HepG2 (cell line): ENCODE measurements around the gene UBQLN4. TPM values are rescaled to one million over a fixed set of nuclear protein-coding genes. Genes with fewer than 3 reads are reported as not detected.

Experiments used
- CTCF ChIP-seq: sonication (generic); formaldehyde crosslinking; IDR thresholded peaks from 2 replicates; pipeline ENCODE4 v1.5.0; 2020; ENCODE audit warnings: mild to moderate bottlenecking, missing genetic modification reagents, moderate library complexity
- E2F2 ChIP-seq: sonication (generic); formaldehyde crosslinking; IDR thresholded peaks from 2 replicates; pipeline ENCODE4 v1.4.0; 2020; ENCODE audit warnings: missing genetic modification reagents, borderline replicate concordance
- FOXK2 ChIP-seq: fragments of 450-650 bp; IDR thresholded peaks from 2 replicates; pipeline ENCODE4 v1.6.1; 2016
- IKZF4 ChIP-seq: sonication (generic); formaldehyde crosslinking; IDR thresholded peaks from 2 replicates; pipeline ENCODE4 v1.5.1; 2020; ENCODE audit warnings: borderline replicate concordance, mild to moderate bottlenecking, low read depth, missing genetic modification reagents; ENCODE audit errors: not compliant biosample characterization
- MATR3 ChIP-seq: sonication (generic); formaldehyde crosslinking; IDR thresholded peaks from 2 replicates; pipeline ENCODE4 v1.4.0; 2020; ENCODE audit warnings: missing genetic modification reagents
- RFXAP ChIP-seq: sonication (generic); formaldehyde crosslinking; IDR thresholded peaks from 2 replicates; pipeline ENCODE4 v1.4.0; 2020; ENCODE audit warnings: missing genetic modification reagents, borderline replicate concordance
- SCMH1 ChIP-seq: sonication (generic); formaldehyde crosslinking; IDR thresholded peaks from 2 replicates; pipeline ENCODE4 v1.9.0; 2021; ENCODE audit warnings: missing genetic modification reagents, mild to moderate bottlenecking, borderline replicate concordance
- SETDB1 ChIP-seq: sonication (generic); formaldehyde crosslinking; IDR thresholded peaks from 2 replicates; pipeline ENCODE4 v1.5.1; 2020; ENCODE audit warnings: missing genetic modification reagents, mild to moderate bottlenecking, borderline replicate concordance
- SRSF4 ChIP-seq: fragments of 200-400 bp; formaldehyde crosslinking; IDR thresholded peaks from one replicate; pipeline ENCODE4 v1.6.1; 2018; ENCODE audit warnings: mild to moderate bottlenecking, low read depth, low read length, moderate library complexity; ENCODE audit not compliant: poor library complexity, severe bottlenecking
- TFDP1 ChIP-seq: IDR thresholded peaks from 2 replicates; pipeline ENCODE4 v1.6.1; 2016; ENCODE audit warnings: missing compliant biosample characterization, missing genetic modification reagents, borderline replicate concordance
- TRIM24 ChIP-seq: sonication (generic); formaldehyde crosslinking; IDR thresholded peaks from 2 replicates; pipeline ENCODE4 v1.8.0; 2022; ENCODE audit warnings: mild to moderate bottlenecking, missing genetic modification reagents
- ZBTB26 ChIP-seq: IDR thresholded peaks from 2 replicates; pipeline ENCODE4 v1.6.1; 2016; ENCODE audit warnings: missing compliant biosample characterization, missing genetic modification reagents, borderline replicate concordance
- ZBTB49 ChIP-seq: sonication (generic); formaldehyde crosslinking; IDR thresholded peaks from 2 replicates; pipeline ENCODE4 v1.4.0; 2020; ENCODE audit warnings: missing genetic modification reagents, borderline replicate concordance
- ZNF101 ChIP-seq: sonication (generic); formaldehyde crosslinking; IDR thresholded peaks from 2 replicates; pipeline ENCODE4 v1.4.0; 2020; ENCODE audit warnings: mild to moderate bottlenecking, low read depth, missing genetic modification reagents, borderline replicate concordance
- ZNF136 ChIP-seq: sonication (generic); formaldehyde crosslinking; IDR thresholded peaks from 2 replicates; pipeline ENCODE4 v1.8.1; 2022; ENCODE audit warnings: low read depth, mild to moderate bottlenecking, moderate library complexity, missing genetic modification reagents
- ZNF343 ChIP-seq: sonication (generic); formaldehyde crosslinking; IDR thresholded peaks from 2 replicates; pipeline ENCODE4 v1.4.0; 2020; ENCODE audit warnings: mild to moderate bottlenecking, missing genetic modification reagents
- ZNF660 ChIP-seq: sonication (generic); formaldehyde crosslinking; IDR thresholded peaks from 2 replicates; pipeline ENCODE4 v1.5.1; 2020; ENCODE audit warnings: mild to moderate bottlenecking, low read depth, missing genetic modification reagents, borderline replicate concordance
- ZNF878 ChIP-seq: sonication (generic); formaldehyde crosslinking; IDR thresholded peaks from 2 replicates; pipeline ENCODE4 v1.8.1; 2023; ENCODE audit warnings: mild to moderate bottlenecking, missing genetic modification reagents, moderate library complexity
- ZSCAN29 ChIP-seq: sonication (generic); formaldehyde crosslinking; conservative IDR thresholded peaks from 2 replicates; pipeline ENCODE4 v1.4.0; 2020; ENCODE audit warnings: mild to moderate bottlenecking, missing genetic modification reagents
- ZSCAN31 ChIP-seq: sonication (generic); formaldehyde crosslinking; IDR thresholded peaks from 2 replicates; pipeline ENCODE4 v1.5.0; 2020; ENCODE audit warnings: low read depth, mild to moderate bottlenecking, missing genetic modification reagents
- polyA plus RNA-seq, 8 experiments: library from polyadenylated mRNA; depleted of rRNA in 3 of 8; stranded (reverse) in 7 of 8; unstranded in 1 of 8; fragments of >200 nt; fragmentation: Illumina TruSeq in 4 of 8; extraction: Trizol in 4 of 8; gene quantifications; 2 replicates each; pipeline versions ENCODE4 v1.2.1 to v1.2.3, GENCODE V29; 2011 to 2016; ENCODE audit warnings: low read depth in 4 of 8, missing spikeins in 1 of 8, mixed read lengths in 1 of 8; ENCODE audit not compliant: insufficient read depth in 1 of 8
- total RNA-seq, 5 experiments: library from RNA; depleted of rRNA; stranded (reverse); fragments of >200 nt; fragmentation: Illumina TruSeq; extraction: Trizol; gene quantifications; 2 replicates each; pipeline ENCODE4 v1.2.3, GENCODE V29; 2016; ENCODE audit warnings: low read depth in 1 of 5

The UBQLN4 gene
- total and polyA plus RNA-seq, 2 of the 13 experiments (the other 11 are each of a cell fraction or from before 2014, with no cell fraction given), result 31.5 to 39.8 TPM

- TF ChIP-seq ZNF343, result no peak; the same call in 1 of the 2 replicates
- peak; percentile 75; the same call in 1 of the 2 replicates for TF ChIP-seq ZSCAN31 (CRISPR knock-in tag)
- TF ChIP-seq ZNF136 (CRISPR knock-in tag), result no peak
- no peak for TF ChIP-seq TRIM24 (CRISPR knock-in tag)
- TF ChIP-seq ZBTB26 (CRISPR knock-in tag), result 0 out of 2 replicates have a peak, but pooled peaks have one; percentile 26
- TF ChIP-seq TFDP1 (CRISPR knock-in tag), result peak; percentile 66; the same call in 1 of the 2 replicates
- TF ChIP-seq ZNF878 (CRISPR knock-in tag), result no peak
- peak; percentile 88; the same call in 1 of the 2 replicates for TF ChIP-seq E2F2 (CRISPR knock-in tag)
- TF ChIP-seq CTCF, result peak; percentile 19
- no peak for TF ChIP-seq SRSF4
- TF ChIP-seq ZNF660 (CRISPR knock-in tag), result 0 out of 2 replicates have a peak, but pooled peaks have one; percentile 77
- TF ChIP-seq SCMH1, result no peak
- peak; percentile 27 for TF ChIP-seq IKZF4 (CRISPR knock-in tag)
- TF ChIP-seq RFXAP (CRISPR knock-in tag), result peak; percentile 70; the same call in 1 of the 2 replicates
- TF ChIP-seq MATR3 (CRISPR knock-in tag), result no peak
- no peak for TF ChIP-seq SETDB1 (CRISPR knock-in tag)
- peak; percentile 65; the same call in 1 of the 2 replicates for TF ChIP-seq FOXK2
- TF ChIP-seq ZBTB49 (CRISPR knock-in tag), result no peak
- TF ChIP-seq ZSCAN29 (CRISPR knock-in tag), result no peak; the same call in 1 of the 2 replicates
- no peak for TF ChIP-seq ZNF101
Observed at GRCh38 chr1:156054500-156055280, 1.1 kb upstream of the UBQLN4 start, which contains the start of gene LAMTOR2 (continued).
